Stimulated activated CD8-positive, alpha-beta memory T cell treated with anti-CD3 and anti-CD28 coated beads, Interleukin-12 subunit alpha, Interleukin-12 subunit beta, amount 100 ng/mL, for 4 hours (primary cell): Measurements from ENCODE around the gene GNPTAB.

Source experiments
- DNase-seq: peaks from one replicate; pipeline ENCODE4 v3.0.0-alpha.2; 2020; ENCODE audit warnings: low read depth

The GNPTAB gene

DNA sequence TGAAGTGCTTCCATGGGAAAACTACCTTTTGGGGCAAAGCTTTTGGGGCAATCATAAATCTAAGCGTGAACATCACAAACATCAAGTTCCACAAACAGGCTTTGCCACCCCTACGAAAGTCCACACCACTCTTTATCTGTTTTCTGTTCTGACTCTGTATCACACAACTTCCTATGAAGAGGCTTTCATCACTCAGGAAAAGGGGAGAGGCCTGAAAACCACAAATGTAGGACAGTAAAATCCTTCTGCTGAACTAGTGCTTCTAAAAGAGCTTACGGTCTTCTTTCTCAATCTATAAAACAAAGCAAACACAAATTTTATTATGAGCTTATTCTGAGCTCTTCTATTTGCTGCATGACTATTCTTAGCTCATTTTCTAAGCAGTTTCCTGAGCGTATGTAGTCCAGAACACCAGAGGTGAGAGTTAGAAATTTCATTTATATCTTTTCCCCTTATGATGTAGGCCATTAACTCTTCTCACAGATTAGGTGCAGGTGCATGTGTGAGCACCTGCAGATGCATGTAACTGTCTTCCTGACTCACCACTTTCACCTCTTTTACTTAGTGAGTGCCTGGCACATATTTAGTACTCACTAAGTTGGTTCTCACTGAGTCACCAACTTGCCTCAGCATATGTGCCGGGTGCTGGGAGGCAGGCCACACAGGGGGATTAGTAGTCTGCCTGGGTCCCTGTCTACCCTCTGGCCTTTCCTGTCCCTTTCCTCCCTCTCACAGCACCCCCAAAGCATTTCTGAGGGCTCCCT, 58.6 kb downstream of the GNPTAB start:
- DNase-seq = no peak

DNA sequence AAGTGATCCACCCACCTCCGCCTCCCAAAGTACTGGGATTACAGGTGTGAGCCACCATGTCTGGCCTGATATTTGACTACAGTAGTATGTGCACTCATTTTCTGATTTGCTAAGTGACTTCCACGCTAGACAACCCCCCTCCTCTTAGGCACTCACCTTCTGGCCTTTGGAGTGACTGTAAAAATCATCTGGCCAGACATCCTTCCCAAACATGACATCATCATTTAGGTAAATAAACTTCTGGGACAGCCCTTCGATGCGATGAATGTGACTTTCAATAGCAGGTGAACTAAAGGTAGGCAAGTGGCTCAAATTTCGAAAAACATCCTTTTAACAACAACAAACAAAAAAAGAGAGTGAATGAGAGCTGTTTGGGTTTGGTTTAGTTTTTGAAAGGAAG, 60.9 kb downstream of the GNPTAB start:
- DNase-seq = no peak

DNA sequence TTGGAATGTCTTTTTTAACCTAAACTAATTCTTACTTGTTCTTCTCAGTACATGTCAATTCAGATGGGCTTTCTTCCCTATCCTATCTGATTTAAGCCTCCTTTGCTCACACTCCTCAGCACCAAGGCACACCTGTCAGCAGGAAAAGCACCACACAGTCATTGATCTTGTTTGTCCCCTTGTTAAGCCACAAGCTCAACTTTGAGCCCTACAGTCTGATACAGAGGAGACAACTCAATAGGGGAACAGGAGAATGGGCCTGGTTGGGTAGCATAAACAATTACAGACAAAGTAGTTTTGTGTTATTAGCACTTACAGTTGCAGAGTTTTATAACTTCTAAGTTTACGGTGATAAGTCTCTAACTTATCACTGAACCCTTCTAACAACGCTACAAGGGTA, 62.0 kb downstream of the GNPTAB start:
- DNase-seq = no peak

DNA sequence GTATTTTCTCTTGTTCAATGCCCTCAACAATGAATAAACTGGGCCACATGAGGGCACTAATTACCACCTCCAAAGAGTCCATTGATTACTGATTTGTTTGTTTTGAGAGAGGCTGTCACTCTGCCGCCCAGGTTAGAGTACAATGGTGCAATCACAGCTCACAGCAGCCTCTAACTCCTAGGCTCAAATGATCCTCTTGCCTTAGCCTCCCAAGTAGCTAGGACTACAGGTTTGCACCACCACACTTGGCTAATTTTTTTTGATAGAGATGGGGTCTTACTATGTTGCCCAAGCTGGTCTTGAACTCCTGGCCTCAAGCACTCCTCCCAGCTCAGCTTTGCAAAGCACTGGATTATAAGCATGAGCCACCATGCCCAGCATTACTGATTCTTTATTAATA, 63.2 kb downstream of the GNPTAB start:
- DNase-seq = no peak

DNA sequence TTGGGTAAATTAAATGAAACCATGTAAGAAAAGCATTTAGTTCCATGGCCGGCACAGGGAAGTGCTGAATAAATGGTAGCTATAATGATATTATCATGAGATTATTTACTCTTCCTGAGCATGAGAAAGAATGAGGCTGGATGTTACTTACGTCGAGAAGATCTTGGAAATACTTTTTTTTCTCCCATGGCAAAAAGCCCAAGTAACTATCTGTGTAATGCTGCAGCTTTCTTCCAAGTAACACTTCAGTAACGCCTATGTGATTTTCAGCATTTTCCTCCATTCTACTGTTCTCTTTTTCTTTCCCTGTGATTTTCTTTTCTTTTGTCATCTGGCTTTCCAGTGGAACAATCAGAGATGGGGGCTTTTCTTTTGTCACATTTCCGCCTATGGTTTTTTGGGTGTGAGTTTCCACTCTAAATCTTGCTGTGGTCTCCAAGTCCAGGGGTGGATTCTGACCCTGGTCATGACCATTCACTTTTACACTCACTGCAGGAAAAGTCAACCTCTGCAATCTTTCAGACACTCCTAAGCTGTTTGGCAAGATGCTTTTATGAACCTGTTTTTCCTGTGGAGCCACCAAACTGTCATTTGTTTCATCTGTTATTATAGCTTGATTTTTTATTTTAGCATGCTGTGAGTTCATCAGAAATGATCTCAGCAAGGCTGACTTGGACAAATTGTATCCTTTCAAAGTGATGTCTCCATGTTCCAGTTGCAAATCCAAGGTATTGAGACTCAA, 66.5 kb downstream of the GNPTAB start:
- DNase-seq = no peak

DNA sequence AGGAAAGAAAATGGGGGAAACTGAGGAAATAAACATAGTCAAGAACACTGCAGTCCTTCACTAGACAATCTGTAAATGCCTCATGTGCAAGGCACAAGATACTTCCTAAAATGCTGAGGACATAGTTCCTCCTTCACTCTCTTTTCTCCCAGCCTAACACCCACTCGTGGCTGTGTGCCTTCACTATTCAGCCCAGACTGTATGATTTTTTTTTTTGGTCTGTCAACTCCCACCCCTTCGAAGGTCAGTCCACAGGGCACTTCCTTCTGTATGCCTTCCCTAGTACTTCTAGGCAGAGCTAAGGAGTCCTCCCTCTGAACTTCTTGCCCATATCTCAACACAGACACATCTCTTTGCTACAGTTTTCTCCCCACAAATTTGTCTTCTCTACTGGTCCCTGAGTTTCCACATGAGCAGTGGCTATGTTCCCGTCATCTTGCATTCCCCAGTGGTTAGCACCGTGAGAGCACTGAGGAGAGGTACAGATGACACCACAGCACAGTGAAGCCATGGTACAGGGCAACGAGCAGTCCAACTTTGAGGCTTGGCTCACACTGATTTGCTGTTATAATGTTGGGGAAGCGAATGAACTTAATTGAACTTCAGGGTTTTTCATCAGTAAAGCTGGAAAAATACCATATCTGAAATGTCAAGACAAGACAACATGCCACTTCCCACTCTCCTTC, 67.4 kb downstream of the GNPTAB start:
- no peak for DNase-seq

DNA sequence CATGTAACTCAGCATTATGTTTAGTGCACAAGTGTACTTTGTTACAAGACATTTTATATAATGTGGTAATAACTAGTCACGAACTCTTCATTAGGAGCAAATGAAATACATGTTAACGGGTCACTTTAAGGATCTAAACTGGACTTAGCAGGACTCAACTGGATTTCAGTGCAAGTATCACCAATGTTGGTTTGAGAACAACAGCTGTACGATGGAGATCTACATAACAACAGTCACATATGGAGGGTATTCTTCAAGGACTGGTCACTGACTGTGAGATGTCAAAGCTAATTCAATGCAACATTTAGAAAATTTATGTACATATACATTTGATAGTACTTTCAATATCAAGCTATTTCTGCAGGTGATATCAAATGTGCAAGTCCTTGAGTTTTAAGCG, 69.0 kb downstream of the GNPTAB start:
- no peak for DNase-seq

DNA sequence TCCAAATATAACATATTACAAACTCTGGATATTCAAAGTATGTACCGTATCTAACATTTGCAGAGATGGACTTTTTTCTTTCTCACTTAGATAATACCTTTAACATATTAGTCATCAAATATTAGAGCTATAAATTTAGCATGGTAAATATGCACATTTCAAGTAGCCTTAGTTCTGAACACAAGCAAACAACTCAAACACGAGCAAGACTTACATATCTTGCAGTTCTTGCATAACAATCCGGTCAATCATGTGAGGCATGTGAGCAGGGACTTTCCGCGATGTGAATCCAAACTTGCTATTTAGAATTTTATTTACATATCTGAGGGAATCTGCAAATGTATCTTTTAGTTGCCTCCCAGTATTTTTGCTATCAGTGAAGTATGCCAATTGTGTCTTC, 69.4 kb downstream of the GNPTAB start:
- DNase-seq = no peak

DNA sequence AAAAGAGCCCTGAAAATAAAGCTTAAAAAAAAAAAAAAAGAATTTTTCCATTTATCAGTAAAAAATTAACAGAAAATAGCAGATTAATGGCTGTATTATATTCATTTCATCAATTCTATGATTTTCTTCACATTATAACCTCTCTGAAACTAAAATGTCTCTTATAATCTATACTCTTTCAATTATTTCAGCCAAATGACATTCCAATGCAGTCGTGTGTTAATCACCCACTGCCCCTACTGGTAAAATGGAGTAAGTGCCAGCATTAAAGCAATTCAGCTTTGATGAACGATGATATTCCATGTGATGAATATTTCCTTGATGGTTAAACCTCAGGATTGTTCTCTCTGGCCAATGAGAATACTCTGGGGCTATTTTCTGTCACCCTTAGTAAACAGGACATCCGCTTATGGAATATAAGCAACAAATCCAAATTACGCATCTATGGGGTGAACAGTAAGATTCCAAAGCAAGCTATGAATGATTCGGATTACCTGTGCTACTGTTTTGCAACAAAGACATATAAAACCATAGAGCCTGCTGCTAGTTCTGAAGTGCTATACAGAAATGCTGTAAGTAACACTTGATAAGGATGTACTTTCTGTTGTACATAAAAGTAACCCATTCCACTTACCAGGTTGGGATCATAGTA, 71.2 kb downstream of the GNPTAB start:
- DNase-seq = no peak

DNA sequence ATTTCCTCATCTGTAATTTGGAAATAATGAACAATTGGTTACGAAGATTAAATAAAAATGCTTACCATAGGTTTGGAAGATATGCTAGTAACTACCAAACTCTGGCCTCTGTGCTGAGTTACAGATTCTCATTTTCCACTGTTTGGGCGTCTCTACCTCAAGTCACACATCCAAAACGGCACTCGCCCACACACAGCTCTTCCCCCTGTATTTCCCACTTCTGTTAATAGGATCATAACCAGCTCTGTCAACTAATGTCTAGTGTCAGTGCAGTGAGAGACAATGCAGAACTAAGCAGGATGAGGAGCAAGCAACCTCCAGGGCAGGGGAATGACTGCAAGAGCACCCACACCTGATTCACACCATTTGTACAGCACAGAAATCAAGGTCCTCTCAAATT, 80.6 kb downstream of the GNPTAB start:
- DNase-seq = no peak

DNA sequence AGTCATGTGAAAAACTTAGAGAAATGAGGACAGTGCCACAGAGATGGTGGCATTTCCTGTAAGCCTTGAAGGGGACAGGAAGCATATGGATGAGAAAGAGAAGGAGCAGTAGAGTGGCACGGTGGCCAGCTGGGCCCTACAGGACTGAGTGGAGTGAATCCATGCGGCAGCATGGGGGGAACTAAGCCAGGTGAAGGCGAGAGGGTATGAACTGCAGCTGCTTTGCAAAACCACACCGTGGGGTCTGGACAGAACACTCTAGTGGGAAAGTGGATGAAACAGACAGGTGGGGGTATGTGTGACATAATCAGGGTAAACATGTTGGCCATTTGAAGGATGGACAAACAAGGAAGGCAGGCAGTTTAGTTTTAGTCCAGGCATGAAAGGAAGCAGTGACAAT, 81.1 kb downstream of the GNPTAB start:
- no peak for DNase-seq

DNA sequence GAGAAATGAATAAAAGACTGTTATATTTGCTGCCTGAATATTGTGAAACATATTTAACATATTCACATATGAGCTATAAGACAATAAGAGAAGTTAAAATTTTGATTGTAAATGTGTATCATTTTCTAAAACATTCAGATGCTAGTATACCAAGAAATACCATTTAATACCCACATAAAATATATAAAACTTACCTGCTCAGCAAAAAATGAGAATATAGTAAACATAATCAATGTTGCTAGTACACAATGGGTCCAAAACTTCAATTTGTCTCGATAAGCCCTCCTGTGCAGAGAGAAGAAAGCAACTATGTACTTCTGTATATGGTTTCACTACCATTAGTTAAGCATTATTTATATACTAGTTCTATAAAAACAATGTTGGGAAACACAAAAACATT, 81.9 kb downstream of the GNPTAB start:
- DNase-seq = no peak

DNA sequence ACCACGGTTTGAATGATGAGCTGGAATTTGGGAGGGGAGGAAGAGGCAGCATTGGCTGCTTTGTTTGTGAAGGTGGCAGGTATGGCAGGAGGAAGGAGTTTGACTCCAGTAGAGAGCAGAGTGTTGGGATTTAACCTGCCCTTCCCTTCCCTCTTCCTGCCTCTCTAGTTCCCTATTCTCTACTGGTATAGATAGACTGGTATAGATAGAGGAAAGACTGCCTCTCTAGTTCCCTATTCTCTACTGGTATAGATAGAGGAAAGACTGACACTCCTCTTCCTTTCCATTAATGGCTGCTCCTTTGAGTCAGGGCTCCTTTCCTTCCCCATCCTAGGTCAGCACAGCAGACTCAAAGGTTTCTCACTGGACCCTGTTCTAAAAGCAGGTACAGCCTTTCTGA, 83.1 kb downstream of the GNPTAB start:
- no peak for DNase-seq

DNA sequence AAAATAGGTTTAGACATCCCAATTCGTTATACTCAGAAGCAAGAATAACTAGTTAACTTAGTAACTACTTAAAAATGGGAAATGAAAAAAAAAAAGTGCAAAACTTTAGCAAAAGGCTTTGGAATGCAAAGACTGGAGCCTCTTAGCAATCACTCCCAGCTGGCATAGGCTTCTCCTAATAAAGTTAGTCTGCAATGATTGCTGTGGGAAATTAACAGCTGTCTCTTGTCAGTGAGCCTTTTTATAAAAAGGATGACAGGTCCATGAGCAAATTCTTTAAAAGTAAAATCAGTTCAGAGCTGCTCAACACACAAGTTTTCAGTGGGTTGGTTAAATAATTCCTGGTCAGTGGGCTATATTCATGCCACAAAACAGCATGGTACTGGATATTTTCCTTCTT, 84.1 kb downstream of the GNPTAB start:
- DNase-seq = no peak

DNA sequence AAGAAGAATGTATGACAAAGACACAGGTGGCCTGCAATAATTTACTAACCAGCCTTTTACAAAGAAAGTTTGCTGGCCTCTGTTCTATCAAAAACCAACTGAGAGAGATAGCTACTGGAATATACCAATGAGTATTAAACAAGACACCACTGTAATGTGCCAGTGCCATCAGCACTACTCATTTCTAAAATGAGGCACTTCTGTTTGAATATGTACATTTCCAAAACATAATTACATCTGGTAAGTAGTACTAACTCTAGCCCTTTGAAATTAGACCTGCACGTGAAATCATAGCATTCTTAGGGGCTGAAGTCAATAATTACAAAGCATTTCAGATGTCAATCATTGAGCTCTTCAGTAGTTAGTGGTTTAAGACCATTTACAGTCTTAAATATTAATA, 84.6 kb downstream of the GNPTAB start:
- no peak for DNase-seq

DNA sequence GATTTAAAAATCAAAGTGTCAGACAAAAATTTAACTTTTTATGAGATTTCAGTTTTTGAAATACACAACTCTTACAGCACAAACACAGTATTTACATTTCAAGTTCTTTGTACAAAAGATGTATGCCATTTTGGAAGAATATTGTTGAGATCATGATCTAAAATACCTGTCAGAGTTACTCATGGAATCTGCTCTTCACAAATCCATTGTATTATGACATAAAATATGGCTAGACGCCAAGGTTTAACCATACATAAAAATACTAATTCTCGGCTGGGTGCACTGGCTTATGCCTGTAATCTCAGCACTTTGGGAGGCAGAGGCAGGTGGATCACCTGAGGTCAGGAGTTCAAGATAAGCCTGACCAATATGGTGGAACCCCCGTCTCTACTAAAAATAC, 85.3 kb downstream of the GNPTAB start:
- DNase-seq = no peak

DNA sequence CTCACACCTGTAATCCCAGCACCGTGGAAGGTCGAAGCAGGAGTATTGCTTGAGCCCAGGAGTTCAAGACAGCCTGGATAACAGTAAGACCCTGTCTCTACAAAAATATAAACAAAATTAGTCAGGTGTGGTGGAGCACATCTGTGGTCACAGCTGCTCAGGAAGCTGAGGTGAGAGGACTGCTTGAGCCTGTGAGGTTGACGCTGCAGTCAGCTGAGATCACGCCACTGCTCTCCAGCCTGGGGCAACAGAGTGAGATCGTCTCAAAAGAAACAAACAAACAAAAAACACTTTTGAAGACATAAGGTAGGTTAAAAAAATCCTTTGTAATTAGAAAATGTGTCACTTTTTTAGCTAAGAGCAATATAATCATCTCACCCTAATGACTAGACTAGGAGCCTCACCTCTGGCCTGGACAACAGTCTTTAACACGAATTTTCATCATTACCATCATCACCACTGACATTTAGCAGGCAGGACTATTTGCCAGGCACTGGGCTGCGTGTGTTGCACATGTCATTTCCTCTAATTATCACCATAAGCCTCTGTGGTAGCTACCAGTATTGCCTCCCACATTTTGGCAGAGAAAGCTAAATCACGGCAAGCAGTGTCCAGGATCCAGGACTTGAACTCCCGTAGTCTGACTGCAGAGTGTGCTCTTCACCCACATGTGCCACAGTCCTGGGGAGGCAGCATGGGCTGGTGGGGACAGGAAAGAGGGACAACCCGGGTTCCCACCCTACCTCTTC, 86.9 kb downstream of the GNPTAB start:
- no peak for DNase-seq

DNA sequence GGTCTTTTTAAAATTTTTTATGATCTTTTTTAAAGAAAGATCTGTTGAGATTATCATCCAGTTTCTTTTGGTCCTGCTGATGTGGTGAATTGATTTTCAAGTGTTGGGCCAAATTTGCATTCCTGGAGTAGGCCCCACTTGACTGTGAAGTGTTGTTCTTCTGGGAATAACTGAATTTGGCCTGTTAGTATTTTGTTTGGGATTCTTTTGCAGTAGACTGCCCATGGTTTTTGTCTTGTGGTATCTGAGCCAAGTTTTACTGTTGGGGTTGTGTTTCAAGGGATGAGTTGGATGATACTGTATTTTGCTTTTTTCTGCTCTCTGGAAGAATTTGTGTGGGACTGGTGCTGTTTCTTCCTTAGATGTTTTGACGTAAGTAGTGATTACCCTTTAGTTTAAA, 87.5 kb downstream of the GNPTAB start:
- no peak for DNase-seq

DNA sequence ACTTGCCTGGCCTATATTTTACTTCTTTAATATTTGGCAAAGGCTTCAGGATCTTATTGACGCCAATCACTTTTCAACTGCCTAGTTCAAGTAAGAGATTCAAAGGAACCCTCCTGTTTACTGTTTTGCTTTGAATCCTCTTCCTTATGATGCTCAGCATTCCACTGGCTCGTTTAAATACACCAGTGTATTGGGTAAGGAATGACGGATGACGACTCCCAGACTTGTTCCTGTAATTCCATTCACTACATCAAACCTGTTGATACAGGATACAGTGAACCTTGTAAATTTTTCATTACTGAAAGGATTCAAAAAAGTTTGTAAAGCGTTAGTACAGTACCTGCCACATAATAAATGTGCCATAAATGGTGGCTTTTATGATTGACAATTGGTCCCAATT, 89.8 kb downstream of the GNPTAB start:
- DNase-seq = no peak

DNA sequence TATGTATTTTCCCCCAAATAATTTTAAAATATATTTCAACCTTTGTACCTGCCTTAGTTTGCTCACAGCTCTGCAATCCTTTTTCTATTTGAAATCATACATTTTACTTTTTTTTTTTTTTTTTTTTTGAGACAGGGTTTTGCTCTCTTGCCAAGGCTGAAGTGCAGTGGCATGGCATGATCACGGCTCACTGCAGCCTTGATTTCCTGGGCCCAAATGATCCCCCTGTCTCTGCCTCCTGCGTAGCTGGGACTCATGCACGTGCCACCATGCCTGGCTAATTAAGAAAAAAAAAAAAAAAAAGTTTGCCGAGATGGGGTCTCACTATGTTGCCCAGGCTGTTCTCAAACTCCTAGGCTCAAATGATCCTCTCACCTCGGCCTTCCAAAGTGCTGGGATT, 90.2 kb downstream of the GNPTAB start:
- DNase-seq = no peak

DNA sequence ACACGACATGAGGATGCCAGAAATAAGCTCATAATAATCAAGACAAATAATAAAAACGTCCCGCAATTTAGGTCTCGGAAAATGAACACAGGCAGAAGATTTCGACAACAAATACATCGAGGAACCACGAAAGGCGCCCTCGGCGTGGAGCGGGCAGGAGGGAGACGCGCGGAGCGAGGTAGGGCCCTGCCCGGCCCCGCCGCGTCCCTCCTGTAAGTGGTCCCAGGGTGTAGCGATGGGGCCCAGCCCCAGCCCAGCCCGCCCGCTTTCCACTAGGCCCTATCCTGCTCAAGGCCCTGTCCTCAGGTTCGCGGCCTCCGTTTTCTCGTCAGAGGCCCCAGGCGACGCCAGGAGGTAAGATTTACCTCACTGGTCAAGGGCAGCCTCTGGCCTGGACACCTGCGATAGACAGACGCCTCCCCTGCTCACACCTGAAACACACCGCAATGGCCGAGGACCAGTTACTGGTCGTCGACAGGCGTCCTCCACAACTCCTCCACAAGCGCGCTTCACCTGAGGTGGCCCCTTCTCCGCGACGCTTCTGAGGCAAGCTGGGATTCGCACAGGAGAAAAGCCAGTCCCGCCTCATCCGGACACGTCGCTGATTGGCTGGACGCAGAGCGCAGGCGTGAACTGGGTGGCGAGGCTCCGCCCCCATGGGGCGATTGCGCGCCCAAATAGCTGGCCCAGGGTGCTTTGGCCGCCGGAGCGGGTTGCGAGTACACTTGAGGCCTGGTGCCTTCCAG, 91.7 kb downstream of the GNPTAB start, which contains the start of gene SYCP3:
SYCP3 (minus strand) TSS at position 543 of the 746 bp plus-strand sequence. CDS start 1,527 bp downstream, outside the sequence.
- no peak for DNase-seq
